GM18909 (cell line): Measurements from ENCODE around the gene ASCL2.

Experiments used
- ATAC-seq: cut with Tn5 transposase; IDR thresholded peaks from one replicate; pipeline ENCODE4 v1.9.1; 2021; ENCODE audit warnings: mild to moderate bottlenecking; ENCODE audit not compliant: unreplicated experiment, poor library complexity

The ASCL2 gene

DNA sequence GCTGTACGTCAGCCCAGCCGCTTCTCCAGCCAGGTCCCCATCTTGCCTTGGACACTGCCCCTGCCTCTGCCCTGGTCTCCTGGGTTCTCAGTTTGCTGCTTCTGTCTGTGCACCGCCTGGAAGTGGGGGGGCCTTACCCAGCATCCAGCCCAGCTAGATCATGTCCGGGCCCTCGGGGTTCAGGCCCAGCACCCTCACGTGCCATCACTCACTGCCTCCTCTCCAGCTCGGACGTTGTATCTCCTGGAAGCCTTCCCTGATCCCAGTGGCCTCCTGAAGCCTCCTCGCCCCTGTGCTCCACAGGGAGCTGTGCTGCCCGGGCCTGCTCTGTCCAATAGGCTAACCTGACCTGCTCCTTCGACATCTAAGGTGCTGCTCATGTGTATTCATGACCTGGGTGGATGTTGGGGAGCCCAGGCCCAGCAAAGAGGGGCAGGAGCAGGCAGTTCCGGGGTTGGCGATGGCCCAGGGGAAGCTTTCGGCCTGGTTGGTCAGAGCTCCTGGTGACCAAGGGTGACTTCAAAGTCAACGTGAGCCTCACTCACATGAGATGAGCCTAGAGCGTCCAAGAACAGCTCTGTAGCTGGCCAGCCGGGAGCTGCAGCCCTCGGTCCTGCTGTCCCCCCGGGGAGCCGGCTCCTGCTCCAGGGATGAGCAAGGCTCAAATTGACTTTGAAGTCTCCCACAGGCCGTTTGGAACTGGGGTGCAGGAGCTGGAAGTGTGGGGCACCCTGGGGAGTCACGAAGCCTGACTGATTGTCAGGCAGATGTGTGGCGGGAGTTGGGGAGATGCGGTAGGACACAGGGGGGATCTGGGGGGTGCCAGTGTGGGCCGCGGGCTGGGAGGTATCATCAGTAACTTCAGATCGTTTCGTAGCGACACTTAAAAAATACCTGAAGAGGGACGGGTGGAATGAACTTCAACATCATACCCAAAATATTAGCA lies 5.2 kb upstream of the ASCL2 start:
- ATAC-seq: no peak

DNA sequence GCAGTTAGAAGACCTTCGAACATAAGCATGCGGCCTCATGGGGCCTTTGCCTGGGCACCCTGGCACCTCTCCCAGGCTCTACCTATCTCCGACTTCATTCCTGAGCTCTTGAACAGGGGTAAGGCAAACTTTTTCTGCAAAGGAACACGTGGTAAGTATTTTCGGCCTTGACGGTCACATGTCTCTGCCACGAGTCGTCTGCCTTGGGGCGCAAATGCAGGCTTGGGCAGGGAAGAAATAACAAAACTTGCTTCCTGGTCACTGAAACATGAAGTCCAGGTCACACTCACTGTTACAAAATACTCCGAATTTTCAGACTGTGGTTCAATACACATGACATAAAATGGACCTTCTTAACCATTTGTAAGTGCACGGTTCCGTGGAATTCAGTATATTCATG lies 3.4 kb upstream of the ASCL2 start:
- ATAC-seq: no peak

DNA sequence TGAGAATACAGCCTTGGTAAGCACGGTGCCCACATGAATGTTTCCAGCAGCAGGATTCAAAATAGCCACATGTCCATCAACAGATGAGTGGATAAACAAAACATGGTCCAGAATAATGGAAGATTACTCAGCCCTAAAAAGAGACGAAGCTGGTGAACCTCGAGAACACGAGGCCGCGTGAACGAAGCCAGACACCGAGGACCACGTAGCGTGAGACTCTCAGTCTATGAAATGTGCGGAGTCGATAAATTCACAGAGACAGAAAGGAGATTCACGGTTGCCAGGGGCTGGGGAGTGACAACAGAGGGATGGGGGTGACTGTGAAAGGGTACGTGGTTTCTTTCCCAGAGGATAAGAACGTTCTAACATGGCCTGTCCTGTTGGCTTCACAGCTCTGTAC lies 2.9 kb upstream of the ASCL2 start:
- no peak for ATAC-seq

DNA sequence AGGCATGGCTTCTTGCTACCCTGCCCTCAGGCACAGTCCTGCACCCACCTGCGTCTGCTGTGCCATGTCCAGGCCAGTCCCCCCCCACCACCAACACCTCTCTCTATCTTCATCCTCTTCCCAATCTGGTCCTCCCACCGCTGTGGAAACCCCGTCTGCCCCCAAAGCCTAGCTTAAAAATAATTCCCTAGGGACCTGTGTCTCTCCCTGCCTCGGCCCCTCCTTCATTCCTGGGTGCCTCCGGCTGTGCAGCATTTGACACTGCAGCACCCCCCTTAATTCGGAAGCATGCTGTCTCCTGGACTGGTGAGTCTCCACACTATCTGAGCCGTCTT lies 2.5 kb upstream of the ASCL2 start:
- ATAC-seq: no peak

DNA sequence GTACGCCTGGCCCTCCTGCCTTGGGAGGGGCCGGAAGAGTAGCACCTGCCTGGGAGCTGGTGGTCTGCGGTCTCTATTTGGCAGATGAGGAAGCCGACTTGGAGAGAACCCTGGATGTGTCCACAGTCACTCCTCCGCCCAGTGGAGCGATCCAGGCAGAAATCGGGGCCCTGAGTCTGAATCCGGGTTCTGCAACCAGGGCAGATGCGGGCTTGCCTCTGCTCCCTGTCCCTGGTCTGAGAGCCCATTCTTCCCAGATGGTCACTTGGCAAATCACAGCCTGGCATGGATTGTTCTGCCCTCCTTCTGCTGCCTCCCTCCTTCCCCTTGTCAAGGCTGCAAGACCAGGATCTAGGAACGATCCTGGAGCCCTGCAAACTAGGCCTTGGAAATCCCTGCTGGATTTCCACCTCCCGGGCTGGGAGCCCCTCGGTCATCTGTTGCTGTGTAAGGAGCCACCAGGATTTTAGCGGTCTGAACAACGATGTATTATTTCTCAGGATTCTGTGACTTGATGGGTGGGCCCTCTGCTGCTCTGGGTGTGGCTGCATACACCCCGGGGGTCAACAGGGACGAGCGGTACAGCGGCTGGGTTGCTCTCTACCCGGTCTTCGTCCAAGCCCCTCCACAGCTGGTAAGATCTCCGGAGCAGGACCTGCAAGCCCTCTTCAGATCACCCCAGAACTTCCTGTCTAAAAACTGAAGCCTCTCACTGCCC lies 2.0 kb upstream of the ASCL2 start:
- no peak for ATAC-seq

DNA sequence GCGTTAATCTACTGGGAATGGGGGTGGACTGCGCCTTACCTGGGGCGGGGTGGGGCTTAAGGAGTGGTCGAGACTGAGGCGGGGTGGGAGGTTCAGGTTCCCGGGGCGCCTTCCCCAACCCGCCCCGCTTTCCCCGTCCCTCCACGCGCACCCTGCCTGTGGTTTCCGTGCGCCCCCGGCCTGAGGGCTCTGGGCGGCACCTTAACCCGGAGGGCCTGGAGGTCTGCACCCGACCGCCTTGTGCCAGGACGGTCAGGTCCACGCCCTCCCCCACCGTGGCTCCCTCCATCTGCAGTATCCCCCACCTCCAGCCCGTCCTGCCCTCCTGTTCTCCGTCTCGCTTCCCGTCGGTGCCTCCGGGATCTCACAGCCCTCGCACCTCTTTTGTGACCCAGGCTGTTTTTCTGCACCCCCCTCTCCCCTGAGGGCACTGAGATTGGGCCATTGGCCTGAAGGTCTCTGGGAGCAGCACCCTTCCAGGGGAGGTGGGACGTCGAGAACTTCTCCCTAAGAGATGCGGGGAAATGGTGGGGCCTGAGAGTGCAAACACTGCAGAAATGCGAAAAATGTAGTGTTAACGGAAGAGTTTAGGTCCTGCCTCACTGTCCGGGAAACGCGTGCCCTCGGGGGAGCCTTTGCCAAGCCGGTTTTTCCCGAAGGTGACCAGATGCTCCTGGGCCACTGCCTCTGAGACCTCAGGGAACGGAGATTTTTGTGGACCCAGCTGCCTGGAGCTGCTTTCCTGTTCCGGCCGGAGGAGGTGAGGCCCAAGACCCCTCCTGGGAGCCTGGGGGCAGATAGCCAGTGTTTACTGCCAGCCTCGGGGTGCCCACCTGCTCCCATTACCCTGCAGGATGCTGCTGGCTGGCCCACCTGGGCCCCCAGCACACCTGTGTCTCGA lies 1.2 kb upstream of the ASCL2 start:
- ATAC-seq: no peak

DNA sequence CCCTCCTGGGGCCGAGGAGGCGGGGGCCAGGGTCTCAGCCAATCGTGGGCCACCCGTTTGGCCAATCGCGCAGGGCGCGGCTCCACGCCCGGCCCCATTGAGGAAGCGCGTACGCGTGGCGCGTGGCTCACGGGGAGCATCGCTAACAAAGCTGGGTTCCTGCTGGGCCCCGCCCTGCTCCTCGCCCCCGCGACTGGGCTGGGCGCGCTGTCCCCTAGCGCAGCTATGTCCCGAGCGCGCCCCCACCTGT lies 614 bp upstream of the ASCL2 start:
- no peak for ATAC-seq

DNA sequence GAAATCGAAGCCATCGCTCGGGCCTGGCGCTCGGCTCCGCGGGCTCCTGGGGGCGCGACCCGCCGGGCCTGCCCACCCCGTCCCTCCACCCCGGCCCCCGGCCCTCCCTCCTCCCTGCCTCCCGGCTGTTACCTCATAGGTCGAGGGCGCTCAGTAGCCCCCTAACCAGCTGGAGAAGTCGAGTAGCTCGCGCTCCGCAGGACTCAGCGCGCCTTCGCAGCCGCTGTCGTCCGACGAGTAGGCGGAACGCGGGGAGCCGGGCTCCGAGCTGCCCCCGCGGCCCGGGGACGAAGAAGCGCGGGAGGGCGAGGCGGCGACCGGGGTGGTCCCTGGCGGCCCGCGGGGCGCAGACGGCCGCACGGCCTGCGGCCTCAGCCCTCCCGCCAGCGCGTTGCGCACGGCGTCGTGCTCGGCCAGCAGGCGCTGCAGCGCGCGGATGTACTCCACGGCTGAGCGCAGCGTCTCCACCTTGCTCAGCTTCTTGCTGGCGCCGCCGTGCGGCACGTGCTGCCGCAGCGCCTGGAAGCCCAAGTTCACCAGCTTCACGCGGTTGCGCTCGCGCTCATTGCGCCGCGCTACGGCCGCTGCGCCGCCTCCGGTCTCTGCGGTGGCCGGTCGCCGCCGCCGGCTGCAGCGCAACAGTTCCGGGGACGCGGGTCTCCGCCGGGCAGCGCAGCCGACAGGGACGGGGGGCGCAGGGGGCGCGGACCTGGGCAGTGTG lies 627 bp downstream of the ASCL2 start:
- no peak for ATAC-seq

DNA sequence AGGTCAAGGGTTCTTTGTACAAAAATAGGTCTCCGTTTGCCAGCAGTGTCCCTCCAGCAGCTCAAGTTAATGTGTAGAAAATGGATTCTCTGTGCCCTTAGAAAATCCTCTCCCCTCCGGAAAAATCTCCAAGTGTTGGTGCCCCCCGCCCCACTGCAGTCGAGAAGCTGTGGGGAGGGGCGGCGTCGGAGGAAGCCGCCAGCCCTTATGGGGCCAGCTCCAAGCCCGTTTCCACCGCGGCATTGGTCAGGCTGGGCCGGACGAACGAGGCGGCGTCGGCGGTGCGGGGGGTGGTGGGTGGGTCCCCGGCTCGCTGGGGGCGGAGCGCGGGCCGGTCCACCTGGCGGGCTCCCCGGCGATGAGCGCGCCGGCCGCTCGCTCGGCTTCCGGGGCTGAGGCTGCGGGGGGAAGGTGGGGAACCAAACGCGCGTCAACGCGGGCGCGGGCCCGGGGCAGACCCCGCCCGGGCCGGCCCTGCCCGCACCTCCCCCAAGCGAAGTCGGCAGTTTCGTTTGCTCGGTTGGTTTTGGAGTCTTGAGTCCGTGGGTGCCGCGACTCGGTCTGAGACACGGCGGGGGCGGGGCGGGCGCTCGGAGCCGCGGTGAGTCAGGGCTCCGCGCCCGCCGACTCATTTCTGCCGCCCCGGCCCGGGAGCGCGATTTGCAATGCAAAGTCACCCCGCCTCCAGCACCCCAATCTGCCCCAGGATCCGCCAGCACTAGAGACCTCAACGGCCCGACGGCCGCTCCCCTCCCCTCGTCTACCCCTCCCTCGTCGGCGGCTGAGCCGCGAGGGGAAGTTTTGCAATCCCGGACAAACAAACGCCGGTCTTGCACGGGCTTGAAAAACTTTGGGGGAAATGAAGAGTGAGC lies 1.4 kb downstream of the ASCL2 start:
- ATAC-seq: no peak

DNA sequence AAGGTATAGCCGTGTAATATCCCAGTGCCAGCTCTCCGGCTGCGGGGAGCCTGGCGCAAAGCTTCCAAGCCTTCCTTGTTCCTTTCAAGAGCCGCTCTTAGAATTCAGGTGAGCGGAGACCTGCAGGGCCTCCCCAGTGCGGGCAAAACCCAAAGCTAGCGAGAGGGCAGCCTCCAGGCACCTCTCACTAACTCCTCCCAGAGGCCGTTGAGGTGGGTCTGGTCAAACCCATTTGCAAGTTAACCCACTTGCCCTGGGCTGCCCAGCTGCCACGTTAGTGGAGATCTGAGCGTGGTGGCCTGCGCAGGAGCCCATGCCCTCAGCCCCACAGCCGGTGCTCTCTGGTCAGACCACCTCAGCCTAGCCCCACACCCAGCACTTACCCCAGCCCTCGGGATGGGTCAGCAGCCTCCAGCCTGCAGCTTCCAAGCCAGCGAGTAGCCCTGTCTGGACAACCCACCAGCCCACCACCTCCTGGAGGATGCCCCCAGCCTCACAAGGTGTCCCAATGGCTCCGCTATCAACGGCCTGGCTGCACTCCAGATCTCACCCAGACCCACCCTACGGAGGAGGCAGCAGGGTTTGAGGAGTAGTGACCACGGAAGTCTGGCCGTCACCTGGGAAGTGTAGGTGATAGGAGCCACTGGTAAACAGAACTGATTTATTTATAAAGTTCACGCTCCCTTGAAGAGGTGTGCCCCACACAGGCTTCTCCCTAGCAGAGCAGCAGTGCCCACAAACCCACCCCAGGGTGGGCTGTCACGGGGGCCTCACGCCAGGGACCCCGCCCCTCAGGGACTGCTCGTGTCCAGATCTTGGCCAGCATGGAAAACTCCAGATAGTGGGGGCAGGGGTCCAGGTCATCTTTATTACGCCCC lies 2.3 kb downstream of the ASCL2 start:
- ATAC-seq: no peak

DNA sequence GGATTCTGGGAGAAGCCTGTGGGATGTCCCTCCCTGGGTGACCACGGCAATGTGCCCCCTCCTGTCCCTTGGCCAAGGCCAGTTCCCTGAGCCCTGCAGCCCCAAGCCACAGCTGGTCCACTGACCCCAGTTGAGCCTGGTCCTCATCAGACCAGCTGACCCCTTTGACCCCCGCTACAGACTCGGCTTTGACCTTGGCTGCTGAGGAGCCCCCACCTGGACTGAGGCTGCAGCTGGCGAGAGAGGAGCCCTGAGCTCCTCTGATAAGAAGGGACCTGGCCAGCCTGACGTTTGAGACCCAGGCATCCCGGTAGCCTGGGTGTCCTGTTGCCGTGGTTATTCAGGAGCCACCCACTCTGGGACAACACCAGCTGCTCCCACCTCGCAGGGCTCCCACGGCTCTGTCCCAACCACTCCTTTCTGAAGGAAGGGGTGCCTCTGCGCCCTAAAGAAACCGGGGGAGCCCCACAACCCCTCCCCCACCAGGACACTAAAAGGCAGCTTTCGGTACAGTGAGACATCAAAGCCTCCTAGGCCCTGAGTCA lies 3.0 kb downstream of the ASCL2 start:
- ATAC-seq: no peak

DNA sequence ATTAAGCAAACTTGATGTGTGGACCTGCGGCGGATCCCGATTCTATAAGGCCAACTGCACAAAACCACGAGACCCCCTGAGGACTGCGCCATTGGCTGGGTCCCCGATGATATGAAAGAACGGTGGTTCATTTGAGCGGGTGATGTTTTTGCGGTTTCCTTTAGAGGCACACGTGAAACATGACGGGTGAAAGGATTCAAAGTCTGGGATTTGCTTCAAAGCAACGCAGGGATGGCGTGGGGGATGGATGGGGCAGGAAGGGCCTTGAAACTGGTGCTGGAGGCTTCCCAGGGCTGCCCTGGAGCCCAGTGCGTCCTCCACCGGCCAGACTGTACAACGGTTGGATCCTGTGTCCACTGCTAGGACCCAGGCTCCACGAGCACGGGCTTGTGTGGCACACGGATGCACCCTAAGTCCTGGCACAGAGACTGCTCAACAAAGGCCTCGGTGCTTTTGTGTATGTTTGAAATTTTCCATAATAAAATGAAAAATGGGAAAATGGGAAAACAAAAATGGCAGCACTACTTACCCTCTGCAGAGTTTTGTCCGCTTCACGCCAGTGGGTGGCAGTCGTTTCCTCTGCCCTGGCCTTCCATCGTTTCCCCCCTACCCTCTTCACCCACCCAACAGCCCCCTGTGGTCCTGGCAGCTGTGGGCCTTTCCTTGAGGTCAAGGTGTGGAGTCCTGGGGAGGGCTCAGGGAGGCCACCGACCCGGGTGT lies 3.6 kb downstream of the ASCL2 start:
- no peak for ATAC-seq

DNA sequence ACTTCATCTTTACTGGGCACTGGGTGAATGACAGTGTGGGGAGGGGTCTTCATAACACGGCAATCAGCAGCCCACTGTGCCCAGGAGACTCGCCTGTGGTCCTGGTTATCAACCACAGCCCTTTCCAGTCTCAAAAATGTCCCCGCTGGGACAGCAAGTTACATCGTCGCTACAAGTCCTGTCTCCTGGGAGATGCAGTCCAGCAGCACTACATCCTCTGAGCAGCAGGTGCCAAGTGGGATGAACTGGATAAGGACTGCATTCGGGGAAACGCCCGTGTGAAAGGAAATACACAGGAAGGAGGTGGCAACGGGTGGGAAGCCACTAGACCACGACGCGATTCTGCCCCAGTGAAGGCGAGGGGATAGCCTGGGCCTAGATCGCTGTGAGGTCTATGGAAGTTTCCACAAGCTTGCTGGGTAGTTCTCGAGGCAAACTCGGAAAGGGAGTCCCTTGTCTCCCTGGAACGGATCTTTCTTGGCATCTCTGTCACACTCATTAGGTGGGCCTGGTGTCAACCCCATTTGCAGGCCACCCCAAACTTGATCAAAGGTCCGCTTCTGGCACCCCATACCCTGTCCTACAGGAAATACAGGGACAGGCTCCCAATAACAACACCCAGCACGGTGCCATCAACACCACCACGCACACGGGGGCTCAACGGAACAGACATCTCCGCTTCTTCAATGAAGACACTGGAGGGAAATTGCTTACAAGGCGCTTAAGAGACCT lies 4.4 kb downstream of the ASCL2 start:
- no peak for ATAC-seq

DNA sequence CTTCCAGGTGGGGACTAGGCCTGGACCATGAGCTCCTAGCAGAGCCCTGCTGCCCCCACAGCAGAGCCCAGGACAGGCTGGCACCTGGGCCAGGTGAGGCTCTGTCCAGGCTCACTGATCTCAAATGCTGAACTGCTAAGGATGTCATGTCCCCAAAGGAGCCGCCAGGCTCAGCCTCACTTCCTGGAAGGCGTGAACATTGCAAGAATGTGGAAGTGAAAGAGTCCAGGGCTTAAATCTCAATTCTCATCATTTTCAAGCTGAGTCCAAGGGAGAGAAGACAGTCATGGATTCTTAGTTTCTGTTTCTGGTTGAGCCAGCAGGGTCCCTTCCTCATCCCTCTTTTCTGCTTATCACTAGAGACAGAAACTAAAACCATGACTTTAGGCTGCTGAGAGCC lies 5.0 kb downstream of the ASCL2 start:
- peak; percentile 56 for ATAC-seq

DNA sequence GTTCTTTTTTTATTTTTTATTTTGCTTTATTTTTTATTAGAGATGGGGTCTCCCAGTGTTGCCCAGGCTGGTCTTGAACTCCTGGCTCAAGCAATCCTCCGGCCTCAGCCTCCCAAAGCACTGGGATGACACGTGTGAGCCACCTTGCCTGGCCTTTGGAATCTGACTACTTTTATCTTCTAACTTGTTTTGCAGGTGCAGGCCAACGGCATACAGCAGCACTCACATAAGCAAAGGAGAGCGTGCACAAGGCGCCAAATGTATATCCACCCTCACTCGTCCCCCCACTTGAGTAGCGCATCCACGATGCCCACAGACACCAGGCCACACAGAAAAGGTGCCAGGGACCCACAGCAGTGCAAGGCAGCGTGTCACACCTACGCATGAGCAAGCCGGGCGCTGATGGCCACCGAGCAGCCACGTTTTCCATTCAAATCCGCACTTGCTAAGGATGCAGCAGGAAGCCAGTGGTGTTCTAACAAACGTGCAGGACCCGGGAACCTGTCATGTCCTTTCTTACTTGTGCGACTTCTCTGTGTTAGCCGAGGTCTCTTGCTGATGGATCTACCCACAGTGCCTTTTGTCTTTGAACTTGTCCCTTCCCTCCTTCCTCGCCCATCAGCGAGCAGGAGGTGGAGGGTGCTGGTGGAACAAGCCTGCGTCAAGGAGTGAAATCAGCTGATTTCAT lies 5.9 kb downstream of the ASCL2 start:
- ATAC-seq: no peak

DNA sequence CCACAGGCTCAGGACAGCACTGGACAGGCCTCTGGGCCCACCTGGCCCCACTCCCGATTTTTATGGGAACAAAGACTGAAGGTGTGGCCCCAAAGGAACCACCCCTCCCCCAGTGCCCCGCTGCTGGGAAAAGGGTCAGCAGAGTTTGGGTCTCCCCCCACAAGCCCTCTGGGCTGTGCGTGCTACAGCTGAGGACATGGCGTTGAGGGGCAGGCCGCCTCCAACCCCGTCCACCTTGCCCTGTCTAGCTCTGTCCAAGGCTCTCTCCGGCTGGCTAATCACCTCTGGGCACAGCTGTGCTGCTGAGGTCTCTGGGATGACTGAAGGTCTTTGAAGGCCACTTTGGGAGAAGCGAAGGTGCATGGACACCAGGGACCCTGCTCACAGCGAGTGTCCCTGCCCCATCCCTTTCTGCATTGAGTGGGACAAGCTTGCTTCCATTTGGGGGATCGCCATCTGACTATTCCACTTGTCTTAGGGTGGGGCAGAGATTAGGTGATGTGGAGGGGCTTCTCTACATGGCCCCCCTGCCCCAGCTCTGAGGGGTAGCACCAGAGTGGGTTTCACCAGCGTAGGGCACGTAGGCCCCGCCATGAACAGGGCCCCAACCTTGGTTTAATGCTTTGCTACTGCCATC lies 6.5 kb downstream of the ASCL2 start:
- no peak for ATAC-seq
